NCI-H1105 treated with DMSO at 0.1 percent for 48 hours (cell line): ENCODE data around the gene SDCBP2.

Experiments used
- DNase-seq: peaks from one replicate; lab custom pipeline; 2025; lab: John Stamatoyannopoulos, UW

The SDCBP2 gene

GRCh38 chr20:1297486-1297885, 31.5 kb downstream of the SDCBP2 start:
- no peak for DNase-seq

- no peak for DNase-seq
Measured at GRCh38 chr20:1296922-1297321, 32.0 kb downstream of the SDCBP2 start.

GRCh38 chr20:1296117-1296610, 32.8 kb downstream of the SDCBP2 start:
- DNase-seq, result no peak

- DNase-seq, result no peak
Measured at GRCh38 chr20:1295276-1295930, 33.5 kb downstream of the SDCBP2 start.

- no peak for DNase-seq
Measured at GRCh38 chr20:1294497-1294896, 34.4 kb downstream of the SDCBP2 start.

DNA sequence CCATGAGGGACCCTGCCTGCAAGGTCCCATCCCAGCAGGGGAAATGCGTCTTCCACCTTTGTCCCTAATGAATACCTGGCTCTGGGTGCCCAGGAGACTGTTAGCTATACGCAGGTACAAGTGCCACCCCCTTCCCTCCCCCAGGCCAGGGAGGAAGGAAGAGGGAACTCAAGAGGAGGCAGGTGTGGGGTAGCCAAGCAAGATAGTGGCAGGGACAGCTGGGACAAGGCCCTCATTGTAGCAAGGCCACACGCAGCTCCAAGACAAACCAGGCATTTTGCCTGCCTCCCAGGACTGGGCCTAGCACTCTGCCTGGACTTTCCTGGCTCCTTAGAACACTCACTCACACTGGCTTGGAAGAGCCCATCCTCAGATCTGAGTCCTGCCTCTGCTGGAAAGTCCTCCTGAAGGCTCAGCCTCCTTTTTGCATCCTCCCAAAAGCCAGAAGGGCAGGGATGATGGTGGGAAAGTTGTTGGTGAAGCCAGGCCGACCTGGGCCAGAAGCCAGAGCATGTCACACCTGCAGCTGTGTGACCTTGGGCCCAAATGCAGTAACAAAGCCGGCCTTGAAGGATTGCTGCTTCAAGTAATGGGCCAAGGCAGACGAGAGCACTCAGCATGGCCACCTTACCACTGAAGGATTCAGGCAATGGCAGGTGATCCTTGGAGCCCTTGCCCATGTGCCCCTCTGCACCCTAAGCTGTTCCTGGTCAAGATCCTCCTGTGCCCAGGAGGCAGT, 35.1 kb downstream of the SDCBP2 start:
- DNase-seq, result no peak

DNA sequence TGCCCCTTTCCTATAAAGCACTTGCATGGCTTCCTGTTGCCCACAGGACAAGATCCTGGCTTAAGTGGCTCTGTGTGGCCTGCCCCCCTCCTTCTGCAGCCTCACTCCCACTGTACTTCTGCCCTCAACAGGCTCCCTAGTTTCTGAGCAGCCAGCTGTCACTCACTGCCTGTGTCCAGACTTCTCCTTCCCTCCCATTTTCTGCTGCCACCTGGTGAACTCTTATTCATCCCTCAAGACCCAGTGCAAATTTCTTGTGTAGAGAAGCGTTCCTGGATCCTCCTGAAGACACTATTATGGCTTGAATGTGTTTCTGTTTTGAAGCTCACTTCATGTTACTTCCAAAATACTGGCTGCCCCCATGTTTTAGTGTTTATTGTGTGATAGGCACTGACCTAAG, 36.3 kb downstream of the SDCBP2 start:
- DNase-seq, result no peak

DNA sequence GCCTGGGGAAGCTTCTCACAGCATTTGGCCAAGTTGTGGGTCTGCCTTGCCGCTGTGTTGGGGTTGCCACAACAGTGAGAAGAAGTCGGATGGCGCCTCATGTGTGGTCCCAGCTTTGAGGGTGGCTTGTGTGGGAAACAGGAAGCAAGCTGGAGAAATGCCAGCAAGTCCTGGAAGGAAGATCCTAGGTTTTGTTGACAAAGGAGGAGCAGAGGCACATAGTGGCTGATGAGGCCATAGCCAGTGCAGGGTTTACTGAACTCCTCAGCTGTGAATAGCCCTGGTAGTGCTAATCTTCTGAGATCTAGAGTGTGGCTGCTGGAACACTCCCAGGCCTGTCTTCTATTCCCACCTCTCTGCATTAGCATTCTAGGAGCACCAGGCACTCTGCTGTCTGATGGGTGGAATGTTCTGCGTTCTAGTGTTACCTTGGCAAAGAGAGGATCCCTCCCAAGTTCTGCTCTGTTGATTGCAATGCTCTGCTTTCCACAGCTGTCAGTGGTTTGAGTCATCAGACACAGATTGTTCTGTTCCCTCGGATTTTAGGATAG, 37.7 kb downstream of the SDCBP2 start:
- DNase-seq, result no peak

- no peak for DNase-seq
Measured at GRCh38 chr20:1287787-1288569, 41.0 kb downstream of the SDCBP2 start.

GRCh38 chr20:1287306-1287705, 41.6 kb downstream of the SDCBP2 start:
- no peak for DNase-seq

GRCh38 chr20:1286267-1287024, 42.5 kb downstream of the SDCBP2 start:
- DNase-seq, result no peak

DNA sequence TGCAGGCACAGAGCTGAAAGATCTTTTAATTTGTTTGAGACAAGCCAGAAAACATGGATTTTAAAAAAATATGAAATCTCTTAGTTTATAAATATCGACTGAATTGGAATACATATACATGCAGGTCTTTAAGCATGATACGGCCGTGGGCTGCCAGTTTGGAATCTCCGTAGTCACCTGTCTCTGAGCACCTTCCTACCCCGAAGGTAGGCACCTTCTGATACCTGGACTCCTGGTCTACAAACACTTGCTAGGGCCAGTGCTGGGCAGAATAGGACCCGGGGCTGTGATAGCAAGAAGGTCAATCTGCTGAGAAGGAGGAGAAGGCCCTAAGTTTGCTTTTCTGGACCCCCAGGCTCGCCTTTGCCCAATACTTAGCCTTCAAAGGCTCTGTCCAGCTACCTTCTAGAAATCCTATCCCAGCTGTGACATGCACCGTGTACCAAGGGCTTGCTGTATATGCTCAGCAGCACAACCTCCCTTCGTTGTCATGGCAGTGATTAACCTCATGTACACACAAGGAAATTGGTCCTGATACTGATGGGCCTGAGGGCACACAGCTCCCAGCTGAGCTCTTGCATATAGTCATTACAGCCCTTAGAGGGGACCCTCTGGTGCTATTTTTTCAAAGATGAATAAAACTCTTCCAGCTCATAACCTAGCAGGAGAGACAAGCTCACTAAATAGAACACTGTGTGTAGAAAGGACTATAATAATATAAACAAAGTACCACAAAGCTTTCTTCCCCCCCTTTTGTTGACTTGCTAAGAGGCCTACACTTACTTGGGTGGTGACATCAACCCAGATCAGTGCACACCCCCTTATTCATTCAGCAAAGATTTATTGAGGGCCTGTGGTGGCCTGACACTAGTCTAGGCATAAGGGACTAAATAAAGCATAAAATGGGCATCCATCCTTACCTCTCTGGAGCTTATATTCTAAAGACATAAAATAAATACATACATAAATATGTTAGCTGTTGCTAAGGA, 45.1 kb downstream of the SDCBP2 start:
- no peak for DNase-seq

DNA sequence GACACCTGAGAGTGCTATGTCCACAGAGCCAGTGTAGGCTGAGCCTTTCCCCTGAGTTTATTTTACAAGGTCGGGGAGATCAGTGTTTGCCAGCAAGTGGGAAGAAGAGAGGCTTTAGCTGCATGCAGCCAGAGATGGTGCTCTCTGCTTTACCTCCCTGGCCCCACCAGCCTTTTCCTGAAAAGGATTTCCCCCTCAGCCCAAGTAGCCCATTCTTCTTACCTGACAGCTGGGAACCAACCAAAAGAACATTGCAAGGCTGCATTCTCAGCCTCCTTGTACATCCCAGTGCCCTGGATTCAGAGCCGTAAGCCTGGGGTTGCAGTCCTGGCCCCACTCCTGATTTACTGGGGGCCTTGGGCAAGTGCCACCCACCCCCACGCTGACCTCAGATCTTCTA, 46.0 kb downstream of the SDCBP2 start:
- DNase-seq, result no peak

DNA sequence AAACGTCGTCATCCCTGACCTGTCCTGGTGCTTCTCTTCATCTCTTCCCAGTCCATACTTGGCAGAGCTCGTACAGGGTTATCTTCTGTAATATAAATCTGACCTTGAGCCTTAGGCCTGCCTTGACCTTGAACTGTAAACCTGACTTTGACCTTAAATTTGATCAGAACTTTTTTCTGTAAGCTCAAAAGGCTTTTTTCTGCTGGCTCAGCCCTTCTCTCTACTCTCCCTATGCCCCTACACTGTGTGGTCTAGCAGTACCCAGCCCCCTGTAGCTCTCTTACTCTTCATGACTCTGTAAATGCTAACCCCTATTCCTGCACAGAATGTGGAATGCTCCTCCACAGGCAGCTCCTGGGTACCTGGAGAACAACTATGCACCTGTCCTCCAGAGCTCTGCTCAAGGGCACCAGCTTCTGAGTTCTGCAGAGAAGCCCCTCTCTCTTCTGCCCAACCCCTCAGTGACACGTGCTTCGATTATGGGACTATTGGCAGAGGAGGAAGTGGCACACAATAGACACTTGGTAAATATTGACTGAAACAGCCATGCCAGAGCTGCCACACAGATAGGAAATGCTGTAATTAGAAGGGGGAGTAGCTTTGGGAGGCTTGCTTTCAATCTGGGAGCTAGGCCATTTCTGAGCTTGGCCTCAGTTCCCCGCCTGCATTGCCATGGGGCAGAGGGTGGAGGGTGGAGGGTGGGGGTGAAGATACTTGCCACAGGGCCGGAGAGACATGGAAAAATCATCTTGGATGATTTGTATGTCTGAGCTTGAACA, 47.5 kb downstream of the SDCBP2 start:
- DNase-seq, result peak; percentile 43

- DNase-seq, result no peak
Measured at GRCh38 chr20:1280195-1281102, 48.5 kb downstream of the SDCBP2 start.

- DNase-seq, result no peak
Measured at GRCh38 chr20:1278993-1279392, 49.9 kb downstream of the SDCBP2 start.

- no peak for DNase-seq
Measured at GRCh38 chr20:1277529-1278322, 51.2 kb downstream of the SDCBP2 start.

- no peak for DNase-seq
Measured at GRCh38 chr20:1275919-1276318, 53.0 kb downstream of the SDCBP2 start.
